MCF 10A (cell line): ENCODE measurements around the gene WDR59. TPM values are rescaled to one million over a fixed set of nuclear protein-coding genes. Genes with fewer than 3 reads are reported as not detected.
"Not testable (repeated sequence)": the region's sequence is repeated elsewhere in the genome, so short reads cannot be mapped to it uniquely, and the experiment has no call there.

Experiments used
- BruUV-seq: library from RNA; stranded (reverse); fragments of 400-500 nt; replicated peaks from 2 replicates; lab custom pipeline; 2021; lab: Mats Ljungman, UMichigan
- CTCF ChIA-PET: fragments of 300-600 bp; sonication (Branson Sonifier 250); formaldehyde crosslinking; extraction: SDS; loops from one replicate; lab custom pipeline; 2021; ENCODE audit warnings: antibody characterized with exemption, inconsistent platforms; lab: Yijun Ruan, JAX
- POLR2A ChIA-PET: fragments of 300-600, 350-650 bp; sonication (Branson Sonifier 250); formaldehyde crosslinking; extraction: SDS; loops from one replicate; lab custom pipeline; 2020; ENCODE audit warnings: antibody characterized with exemption, inconsistent platforms; lab: Yijun Ruan, JAX
- DNase-seq: peaks from one replicate; pipeline ENCODE4 v3.0.0-alpha.2; 2018; ENCODE audit not compliant: unreplicated experiment
- H3K27ac Mint-ChIP-seq: one replicate; pipeline ENCODE4 v1.8.0; 2022; ENCODE audit warnings: mild to moderate bottlenecking, low read depth, mixed read lengths; ENCODE audit not compliant: unreplicated experiment
- H3K27me3 Mint-ChIP-seq: one replicate; pipeline ENCODE4 v1.8.0; 2022; ENCODE audit warnings: mixed read lengths; ENCODE audit not compliant: insufficient read depth, unreplicated experiment
- H3K36me3 Mint-ChIP-seq: one replicate; pipeline ENCODE4 v1.8.0; 2022; ENCODE audit warnings: mild to moderate bottlenecking, moderate library complexity, mixed read lengths; ENCODE audit not compliant: insufficient read depth, unreplicated experiment
- H3K4me1 Mint-ChIP-seq: one replicate; pipeline ENCODE4 v1.8.0; 2022; ENCODE audit warnings: mixed read lengths; ENCODE audit not compliant: insufficient read depth, unreplicated experiment
- H3K4me3 Mint-ChIP-seq: one replicate; pipeline ENCODE4 v1.8.0; 2022; ENCODE audit warnings: mild to moderate bottlenecking, moderate library complexity, mixed read lengths; ENCODE audit not compliant: unreplicated experiment
- H3K9me3 Mint-ChIP-seq: one replicate; pipeline ENCODE4 v1.8.0; 2022; ENCODE audit warnings: mixed read lengths; ENCODE audit not compliant: unreplicated experiment
- CTCF ChIP-seq: fragments of 200-600 bp; IDR thresholded peaks from one replicate; pipeline ENCODE4 v1.8.0; 2022; ENCODE audit warnings: antibody characterized with exemption, mild to moderate bottlenecking; ENCODE audit not compliant: unreplicated experiment
- intact Hi-C: fragments of 100-400 bp; cut with micrococcal nuclease; formaldehyde crosslinking; loops from 2 replicates; pipeline ENCODE4 v1.14.1; 2022
- total RNA-seq: library from RNA; stranded (reverse); gene quantifications from 2 replicates; pipeline ENCODE4 v1.2.3, GENCODE V29; 2022

Gene WDR59
- total RNA-seq, 1 experiment from 2014 or later = 56.1 TPM

GRCh38 chr16:74995986-74996385 is 11.1 kb upstream of the WDR59 start:
- H3K4me3 Mint-ChIP-seq = no peak overlapping the region
- H3K9me3 Mint-ChIP-seq = no peaks in the 10 kb centered on the region
- DNase-seq = no peak
- no peak overlapping the region for H3K27ac Mint-ChIP-seq
- no peaks in the 10 kb centered on the region for H3K27me3 Mint-ChIP-seq
- H3K4me1 Mint-ChIP-seq = peaks cover 11% of the 10 kb centered on the region
- CTCF ChIA-PET = interaction anchor here (0.6 to 9.3 kb wide), 4 partner anchors 9 to 115 kb away, joined by 3 to 199 read pairs (median 6); no protein-coding TSS in a partner anchor
- H3K36me3 Mint-ChIP-seq = no peaks in the 10 kb centered on the region
- POLR2A ChIA-PET = interaction anchor here (0.6 to 1.7 kb wide), 2 partner anchors 115 to 124 kb away, joined by 3 to 4 read pairs; no protein-coding TSS in a partner anchor
- intact Hi-C loops = loop anchor here (5.0 kb wide), 1 partner anchor 206 kb away; no protein-coding TSS in a partner anchor
- no TSS peak for BruUV-seq
- no peak for TF ChIP-seq CTCF

- Mint-ChIP-seq H3K27ac (no peak overlapping the region), H3K36me3 (no peaks in the 10 kb centered on the region), H3K27me3 (no peaks in the 10 kb centered on the region), H3K9me3 (no peaks in the 10 kb centered on the region), H3K4me3 (no peak overlapping the region), H3K4me1 (no peaks in the 10 kb centered on the region)
- no peak for TF ChIP-seq CTCF
- ChIA-PET POLR2A (no interaction called here), CTCF (interaction anchor here (0.5 to 9.3 kb wide), 3 partner anchors 119 to 733 kb away, joined by 3 to 199 read pairs (median 3); no protein-coding TSS in a partner anchor)
- no peak for DNase-seq
- intact Hi-C loops = no loop called here
- no TSS peak for BruUV-seq
Measured at GRCh38 chr16:74991593-74992403, 6.9 kb upstream of the WDR59 start.

- H3K9me3 Mint-ChIP-seq = no peaks in the 10 kb centered on the region
- POLR2A ChIA-PET = no interaction called here
- intact Hi-C loops = no loop called here
- no peaks in the 10 kb centered on the region for H3K4me1 Mint-ChIP-seq
- DNase-seq = no peak
- no peak overlapping the region for H3K4me3 Mint-ChIP-seq
- no peak overlapping the region for H3K27ac Mint-ChIP-seq
- no TSS peak for BruUV-seq
- H3K36me3 Mint-ChIP-seq = no peaks in the 10 kb centered on the region
- CTCF ChIA-PET = interaction anchor here (9.3 kb wide), 1 partner anchor 120 kb away, joined by 199 read pairs; no protein-coding TSS in a partner anchor
- TF ChIP-seq CTCF = no peak
- H3K27me3 Mint-ChIP-seq = no peaks in the 10 kb centered on the region
Measured at GRCh38 chr16:74991268-74991592, 6.3 kb upstream of the WDR59 start.

GRCh38 chr16:74990832-74991231 is 5.9 kb upstream of the WDR59 start:
- DNase-seq = no peak
- ChIA-PET POLR2A (no interaction called here), CTCF (no interaction called here)
- no peaks in the 10 kb centered on the region for H3K9me3 Mint-ChIP-seq
- no peaks in the 10 kb centered on the region for H3K4me1 Mint-ChIP-seq
- no peaks in the 10 kb centered on the region for H3K36me3 Mint-ChIP-seq
- BruUV-seq = no TSS peak
- TF ChIP-seq CTCF = no peak
- H3K4me3 Mint-ChIP-seq = no peak overlapping the region
- no peak overlapping the region for H3K27ac Mint-ChIP-seq
- no peaks in the 10 kb centered on the region for H3K27me3 Mint-ChIP-seq
- intact Hi-C loops = no loop called here

GRCh38 chr16:74989864-74990263 is 4.9 kb upstream of the WDR59 start:
- intact Hi-C loops, DNase-seq, H3K9me3 Mint-ChIP-seq, H3K4me3 Mint-ChIP-seq, H3K4me1 Mint-ChIP-seq, H3K27ac Mint-ChIP-seq, H3K36me3 Mint-ChIP-seq, H3K27me3 Mint-ChIP-seq, BruUV-seq, POLR2A ChIA-PET: not testable (repeated sequence)
- CTCF ChIA-PET = interaction anchor here (0.7 to 0.8 kb wide), 2 partner anchors 27 to 120 kb away, joined by 3 read pairs; no protein-coding TSS in a partner anchor
